Ramos (cell line): ENCODE results near the gene FRY.

Experiments used
- in situ Hi-C: fragments of 300-500 bp; cut with MboI; formaldehyde crosslinking; loops from one replicate; pipeline ENCODE4 v1.14.3; 2022; ENCODE audit warnings: low sequenced_read_pairs; ENCODE audit not compliant: unreplicated experiment

The FRY gene

GRCh38 chr13:32153056-32153455, 121.5 kb downstream of the FRY start:
- in situ Hi-C loops = no loop called here

GRCh38 chr13:32159137-32159869, 127.7 kb downstream of the FRY start:
- in situ Hi-C loops = no loop called here

DNA sequence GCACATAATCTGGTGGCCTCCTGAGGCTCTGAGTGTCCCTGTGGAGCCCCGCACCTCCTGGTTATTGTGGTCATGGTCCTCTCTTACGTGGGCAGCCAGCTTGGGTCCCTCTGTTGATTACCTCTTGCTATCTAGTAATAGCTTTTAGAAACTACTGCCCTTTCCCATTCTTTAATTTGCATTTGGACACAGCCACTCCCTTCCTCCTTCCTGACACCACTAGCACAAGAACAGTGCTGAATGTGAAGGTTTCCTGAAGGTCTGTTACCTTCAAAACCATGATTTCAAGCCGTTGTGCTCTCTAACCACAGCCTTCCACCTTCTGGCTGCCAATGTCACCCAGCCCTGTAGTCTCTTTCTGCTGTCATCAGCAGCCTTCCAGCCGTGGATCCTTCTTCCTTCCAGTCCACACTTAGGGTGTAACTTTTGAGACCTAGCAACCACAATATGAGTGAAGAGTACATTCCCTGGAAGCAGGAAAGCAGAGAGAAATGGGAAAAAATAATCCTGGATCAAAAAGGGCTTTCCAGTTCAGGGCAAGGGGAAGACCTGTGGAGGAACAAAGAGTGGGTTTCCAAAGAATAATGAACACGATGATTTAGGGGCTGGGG, 130.9 kb downstream of the FRY start:
- in situ Hi-C loops = no loop called here

- in situ Hi-C loops = no loop called here
Observed at GRCh38 chr13:32164622-32165268, 133.2 kb downstream of the FRY start.

- in situ Hi-C loops = no loop called here
Observed at GRCh38 chr13:32165796-32166195, 134.2 kb downstream of the FRY start.

GRCh38 chr13:32168131-32168530, 136.6 kb downstream of the FRY start:
- in situ Hi-C loops = no loop called here

DNA sequence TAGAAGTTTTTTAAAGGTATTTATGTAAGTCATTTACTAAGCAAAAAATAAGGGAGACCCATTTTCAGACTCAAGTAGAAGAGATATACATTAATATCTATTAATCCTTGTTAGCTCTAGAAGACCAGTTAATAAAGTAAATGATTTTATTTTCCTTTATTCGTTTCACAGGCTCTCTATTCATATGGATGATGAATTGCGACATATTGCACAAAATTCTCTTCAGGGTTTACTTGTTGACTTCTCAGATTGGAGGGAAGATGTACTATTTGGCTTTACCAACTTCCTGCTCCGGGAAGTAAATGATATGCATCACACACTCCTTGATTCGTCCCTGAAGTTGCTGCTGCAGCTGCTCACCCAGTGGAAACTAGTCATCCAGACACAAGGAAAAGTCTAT, 139.3 kb downstream of the FRY start:
- in situ Hi-C loops = no loop called here

- in situ Hi-C loops = no loop called here
Observed at GRCh38 chr13:32173881-32174280, 142.3 kb downstream of the FRY start.

GRCh38 chr13:32174366-32174765, 142.8 kb downstream of the FRY start:
- in situ Hi-C loops = no loop called here

- in situ Hi-C loops = no loop called here
Observed at GRCh38 chr13:32175307-32175706, 143.7 kb downstream of the FRY start.

- in situ Hi-C loops = no loop called here
Observed at GRCh38 chr13:32175943-32176342, 144.4 kb downstream of the FRY start.

DNA sequence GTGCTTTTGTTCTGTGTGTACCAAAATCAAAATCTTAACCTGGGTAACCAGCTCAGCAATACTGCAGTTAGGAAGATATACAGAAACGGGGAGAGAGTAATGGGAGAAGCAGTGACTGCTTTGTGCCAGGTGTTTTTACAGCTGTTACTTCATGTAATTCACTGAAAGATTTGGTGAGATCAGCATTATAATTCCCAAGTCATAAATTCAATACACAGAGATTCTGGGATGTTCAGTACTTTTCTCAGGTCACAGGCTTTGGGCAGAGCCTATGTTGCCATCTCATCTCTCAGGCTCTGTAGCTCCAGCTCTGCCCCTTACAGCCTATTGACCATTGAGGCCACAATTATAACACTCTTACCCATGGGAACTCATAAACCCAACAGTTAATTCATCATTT, 145.1 kb downstream of the FRY start:
- in situ Hi-C loops = no loop called here

- in situ Hi-C loops = no loop called here
Observed at GRCh38 chr13:32178763-32179162, 147.2 kb downstream of the FRY start.

DNA sequence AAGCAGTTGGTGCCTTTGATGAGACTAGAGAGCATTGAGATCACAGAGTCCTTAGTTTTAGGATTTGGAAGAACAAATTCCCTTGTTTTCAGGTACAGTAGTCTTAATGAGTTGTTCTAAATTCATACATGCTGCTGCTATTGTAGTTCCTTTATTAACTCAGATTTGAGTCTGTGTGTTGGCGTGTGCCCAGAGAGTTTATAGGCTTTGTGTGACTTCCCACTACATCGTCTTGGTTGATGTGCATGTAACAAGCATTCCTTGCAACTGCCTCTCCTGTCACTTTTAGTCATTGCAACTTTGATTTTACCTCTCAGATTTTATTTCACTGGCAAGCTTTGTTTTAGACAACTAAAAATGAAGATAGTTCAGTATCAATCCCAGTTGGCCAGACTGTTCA, 148.1 kb downstream of the FRY start:
- in situ Hi-C loops = no loop called here

DNA sequence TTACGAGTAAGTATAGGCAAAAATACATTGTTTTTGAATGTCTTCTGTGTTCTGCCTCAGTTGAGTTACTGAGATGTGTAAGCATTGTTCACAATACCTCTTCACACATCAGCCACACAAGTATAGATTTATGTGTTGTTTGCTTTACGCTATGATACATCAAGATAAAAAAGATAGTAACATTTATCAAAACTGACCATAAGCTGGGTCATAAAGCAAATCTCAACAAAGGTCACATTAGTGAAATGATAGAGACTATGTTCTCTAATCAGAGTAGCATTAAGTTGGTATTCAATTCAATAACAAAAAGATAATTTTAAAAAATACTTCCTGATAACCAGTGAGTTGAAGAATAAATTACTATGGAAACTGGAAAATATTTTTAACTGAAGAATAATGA, 156.1 kb downstream of the FRY start:
- in situ Hi-C loops = no loop called here

GRCh38 chr13:32191452-32191998, 160.0 kb downstream of the FRY start:
- in situ Hi-C loops = no loop called here

DNA sequence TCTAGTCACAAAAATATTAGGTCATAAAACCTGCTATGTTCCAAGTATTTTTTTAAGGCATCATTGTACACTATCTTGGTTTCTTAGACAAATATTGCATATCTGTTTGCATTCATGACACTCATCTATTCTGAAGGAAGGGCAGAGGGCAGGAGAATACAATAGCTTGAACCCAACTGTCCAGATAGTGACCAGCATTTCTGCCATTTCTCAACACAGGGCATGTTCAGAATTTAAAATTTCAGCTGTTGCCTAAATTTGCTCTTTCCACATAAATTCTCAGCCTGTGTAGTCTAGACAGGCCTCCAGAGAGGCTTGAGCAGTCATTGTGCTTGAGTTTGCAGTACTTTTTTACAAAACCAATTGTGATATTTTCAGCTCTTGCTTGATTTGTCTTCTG, 164.1 kb downstream of the FRY start:
- in situ Hi-C loops = no loop called here

DNA sequence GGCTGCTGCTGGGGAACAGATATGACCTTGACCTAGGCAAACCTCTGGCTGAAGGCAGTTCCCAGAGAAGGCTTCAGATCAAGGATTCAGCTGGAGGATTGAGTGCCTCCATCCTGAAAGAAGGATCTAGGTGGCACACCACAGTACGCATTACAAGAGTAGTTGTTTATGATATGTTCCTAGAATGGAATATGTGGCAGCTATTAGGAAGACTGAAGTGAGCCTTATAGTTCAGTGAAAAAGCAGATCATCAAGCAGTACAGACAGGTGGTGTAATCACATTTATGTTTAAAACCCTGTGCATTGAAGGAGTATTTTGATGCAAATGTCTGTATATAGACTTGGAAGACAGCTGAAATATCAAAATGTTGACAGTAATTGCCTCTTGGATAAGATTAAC, 167.6 kb downstream of the FRY start:
- in situ Hi-C loops = no loop called here

DNA sequence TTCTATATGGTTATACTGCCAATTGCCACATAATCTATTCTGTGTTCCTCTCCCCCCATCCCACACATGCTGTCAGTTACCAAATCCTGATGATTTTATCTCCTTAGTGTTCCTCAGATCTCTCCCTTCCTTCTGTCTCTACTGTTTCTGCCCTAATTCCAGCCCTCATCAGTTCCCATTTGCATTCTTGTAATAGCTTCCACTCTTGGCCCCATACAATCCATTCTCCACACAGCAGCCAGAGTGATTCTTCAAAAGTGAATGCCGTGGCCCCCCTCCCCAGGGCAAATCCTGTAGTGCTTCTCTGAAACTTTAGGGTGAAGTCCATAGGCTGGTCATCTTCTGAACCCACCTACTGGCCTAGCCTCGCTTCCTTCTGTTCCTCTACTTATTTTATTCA, 169.2 kb downstream of the FRY start:
- in situ Hi-C loops = no loop called here

DNA sequence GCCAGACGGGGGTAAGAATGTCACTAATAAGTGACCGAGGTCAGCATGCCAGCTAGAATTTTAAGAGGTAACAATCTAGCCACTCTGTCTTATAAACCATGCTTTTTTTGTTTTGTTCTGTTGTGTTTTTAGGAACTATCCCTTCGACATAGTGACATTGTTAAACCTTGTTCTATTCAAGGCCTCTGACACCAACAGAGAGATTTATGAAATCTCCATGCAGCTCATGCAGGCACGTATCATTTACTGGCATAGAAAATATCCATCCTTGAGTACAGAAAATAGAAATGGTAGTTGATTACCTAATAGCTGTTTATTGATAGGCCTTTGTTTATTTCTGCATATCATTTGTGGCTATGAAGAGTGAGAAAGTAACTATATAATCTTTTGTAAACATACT, 170.2 kb downstream of the FRY start:
- in situ Hi-C loops = no loop called here

DNA sequence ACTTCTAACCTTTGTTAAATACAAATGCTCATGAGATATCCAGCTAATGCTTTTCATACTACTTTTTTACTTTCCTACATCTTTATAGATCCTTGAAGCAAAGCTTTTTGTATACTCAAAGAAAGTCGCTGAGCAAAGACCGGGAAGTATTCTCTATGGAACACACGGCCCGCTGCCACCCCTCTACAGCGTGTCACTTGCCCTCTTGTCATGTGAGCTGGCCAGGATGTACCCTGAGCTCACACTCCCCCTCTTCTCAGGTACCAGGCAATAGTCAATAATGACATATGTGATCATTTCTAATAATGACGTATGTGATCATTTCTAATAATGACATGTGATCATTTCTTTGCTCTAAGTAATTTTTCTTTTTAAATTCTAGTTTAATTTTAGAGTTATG, 170.7 kb downstream of the FRY start:
- in situ Hi-C loops = no loop called here
